ENCODE results near the gene ABTB1.
A peak's percentile ranks its signal among the peaks of the same experiment; 100 is the strongest.
"Not testable (repeated sequence)": the region's sequence is repeated elsewhere in the genome, so short reads cannot be mapped to it uniquely, and the experiment has no call there.

Gene ABTB1

DNA sequence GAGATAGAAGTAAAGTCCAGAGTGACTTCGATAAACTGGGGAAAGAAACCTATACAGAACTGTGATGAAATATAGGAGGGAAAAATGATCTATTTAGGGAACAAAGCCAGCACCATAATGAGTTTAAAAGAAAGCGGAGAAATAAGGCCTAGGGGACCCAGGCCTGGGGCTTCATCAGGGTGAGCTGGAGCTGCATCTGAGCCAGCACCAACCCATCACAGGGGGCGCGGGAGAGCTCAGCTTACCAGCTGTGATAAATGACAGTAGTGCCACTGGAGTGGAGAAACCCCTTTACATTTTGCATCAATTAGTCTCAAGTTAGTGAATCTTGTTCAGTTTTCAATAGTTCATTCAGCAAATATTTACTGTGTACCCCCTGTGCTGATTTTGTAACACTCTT lies 22.5 kb upstream of the ABTB1 start:
- DNase-seq, result no peak

DNA sequence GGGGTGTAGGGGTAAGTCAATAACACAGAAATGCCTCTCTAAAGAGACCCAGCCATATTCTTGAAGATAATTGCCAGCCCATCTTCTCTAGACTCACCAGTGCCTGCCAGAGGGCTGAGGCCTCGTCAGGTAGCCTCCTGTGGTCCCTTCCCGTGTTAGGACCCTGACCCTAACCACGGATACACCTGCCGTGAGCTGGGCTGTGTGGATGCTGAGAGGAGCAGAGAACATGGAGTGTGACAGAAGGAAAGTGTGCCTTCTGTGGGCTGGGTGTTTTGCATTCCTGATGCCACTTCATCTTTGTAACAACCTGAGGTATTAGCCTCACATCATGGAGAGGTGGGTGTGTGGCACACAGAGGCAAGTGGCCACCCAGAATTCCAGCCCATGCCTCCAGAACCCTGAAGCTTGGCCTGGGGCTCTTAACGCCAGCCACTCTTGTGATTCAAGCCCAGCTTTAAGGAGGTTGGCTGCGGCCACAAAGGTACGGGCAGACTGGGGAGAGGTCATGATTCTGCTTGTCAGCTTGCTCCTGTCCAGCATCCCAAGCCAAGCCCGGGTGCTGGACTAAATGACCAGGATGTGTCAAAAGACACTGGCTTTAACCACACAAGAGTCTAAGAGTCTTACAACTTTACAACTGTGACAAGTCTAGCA lies 21.1 kb upstream of the ABTB1 start:
- DNase-seq, result no peak

GRCh38 chr3:127652246-127652995 lies 20.3 kb upstream of the ABTB1 start:
- DNase-seq, result peak; percentile 45

DNA sequence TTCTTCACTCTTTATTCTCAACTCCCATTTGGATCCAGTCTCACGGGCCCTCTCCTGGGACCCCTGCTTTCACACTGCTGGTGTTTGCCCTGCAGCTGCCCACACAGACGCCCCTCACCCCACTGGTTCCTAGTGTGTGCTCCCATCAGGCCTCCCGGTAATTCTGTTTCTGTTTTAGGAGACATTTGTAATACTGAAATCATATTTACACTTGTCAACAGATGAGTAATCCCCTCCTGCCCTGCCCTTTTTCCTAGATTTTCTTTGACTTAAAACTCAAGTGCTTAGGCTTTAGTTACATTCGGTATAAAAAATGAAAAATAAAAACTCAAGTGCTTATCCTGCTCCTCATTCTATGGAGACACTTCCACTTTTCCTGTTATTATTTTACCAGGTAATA lies 18.4 kb upstream of the ABTB1 start:
- no peak for DNase-seq

GRCh38 chr3:127654993-127655392 lies 17.8 kb upstream of the ABTB1 start:
- DNase-seq, result not testable (repeated sequence)

- no peak for DNase-seq
These were observed 17.1 kb upstream of the ABTB1 start for GRCh38 chr3:127655641-127656040.

- no peak for DNase-seq
These were observed 15.8 kb upstream of the ABTB1 start for GRCh38 chr3:127656906-127657305.

DNA sequence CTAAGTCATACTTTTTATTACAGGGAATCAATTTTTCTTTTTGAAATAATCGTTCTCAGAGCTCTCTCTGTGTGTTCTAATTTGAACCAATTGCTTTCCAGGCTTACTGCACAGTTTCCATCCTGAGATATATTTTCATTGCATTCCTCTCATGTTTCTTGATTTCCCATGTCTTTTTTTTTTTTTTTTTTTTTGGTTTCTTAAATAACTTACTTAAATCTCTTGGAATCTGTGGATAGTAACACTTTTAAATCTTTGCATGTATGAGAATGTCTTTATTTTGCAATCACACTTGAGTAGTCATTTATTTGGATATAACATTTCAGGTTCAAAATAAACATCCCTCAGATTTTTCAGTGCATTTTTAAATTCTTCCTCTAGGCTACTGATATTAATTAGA lies 14.5 kb upstream of the ABTB1 start:
- no peak for DNase-seq

GRCh38 chr3:127660621-127661251 lies 12.0 kb upstream of the ABTB1 start:
- DNase-seq, result no peak

DNA sequence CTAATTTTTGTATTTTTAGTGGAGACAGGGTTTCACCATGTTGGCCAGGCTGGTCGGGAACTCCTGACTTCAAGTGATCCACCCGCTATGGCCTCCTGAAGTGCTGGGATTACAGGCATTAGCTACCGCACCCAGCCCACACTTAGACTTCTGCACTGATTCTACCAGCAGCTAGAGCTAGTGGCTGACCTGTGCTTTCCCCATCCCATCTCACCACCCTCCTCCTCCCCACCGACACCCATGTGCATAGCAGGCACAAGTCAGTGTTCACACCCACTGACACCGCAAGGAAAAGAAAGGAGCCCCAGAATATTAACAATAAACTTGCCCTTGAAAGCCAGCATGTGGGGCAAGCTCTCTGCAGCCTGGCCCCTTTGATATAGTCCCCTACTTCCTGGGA lies 11.2 kb upstream of the ABTB1 start:
- no peak for DNase-seq

DNA sequence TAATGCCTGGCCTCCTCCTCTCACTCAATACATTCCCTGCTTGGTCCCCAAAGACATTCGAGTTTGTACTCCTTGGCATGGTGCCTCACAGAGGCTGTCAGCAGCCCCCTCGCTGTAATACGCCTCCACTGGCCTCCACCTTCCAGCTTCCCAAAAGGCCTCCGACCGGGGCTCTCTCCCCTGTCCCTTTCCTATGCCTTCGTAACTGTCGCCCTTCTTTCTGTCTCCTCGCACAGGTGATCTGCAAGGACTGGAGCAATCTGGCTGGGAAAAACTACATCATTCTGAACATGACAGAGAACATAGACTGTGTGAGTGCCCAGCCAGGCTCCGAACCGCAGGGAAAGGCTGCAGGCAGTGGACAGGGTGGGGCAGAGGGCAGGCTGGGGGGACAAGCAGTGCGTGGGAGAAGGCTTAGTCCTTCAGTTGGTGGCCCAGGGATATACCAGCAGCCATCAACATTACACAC lies 10.7 kb upstream of the ABTB1 start:
- no peak for DNase-seq

DNA sequence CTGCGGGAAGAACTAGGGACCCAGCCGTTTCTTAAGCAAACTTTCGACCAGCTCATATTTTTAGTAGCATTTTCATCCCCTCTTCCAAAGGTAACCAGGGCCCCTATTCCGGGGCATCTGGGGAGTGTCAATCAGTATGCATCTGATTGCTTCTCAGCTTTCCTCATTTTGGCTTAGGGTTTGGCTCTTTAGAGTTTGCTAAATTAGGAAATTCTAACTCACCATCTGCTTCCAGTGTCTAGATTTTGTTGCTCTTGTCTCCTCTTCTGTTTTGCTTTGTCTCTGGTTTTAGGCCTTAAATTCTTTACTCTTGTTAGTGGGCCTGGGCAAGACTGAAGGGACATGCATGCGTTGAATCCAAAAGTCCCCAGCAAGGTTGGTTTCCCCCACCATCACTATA lies 9.6 kb upstream of the ABTB1 start:
- DNase-seq, result no peak

GRCh38 chr3:127665165-127665564 lies 7.6 kb upstream of the ABTB1 start:
- DNase-seq, result no peak

GRCh38 chr3:127665586-127665985 lies 7.2 kb upstream of the ABTB1 start:
- DNase-seq, result no peak

GRCh38 chr3:127666676-127667075 lies 6.1 kb upstream of the ABTB1 start:
- DNase-seq, result no peak

DNA sequence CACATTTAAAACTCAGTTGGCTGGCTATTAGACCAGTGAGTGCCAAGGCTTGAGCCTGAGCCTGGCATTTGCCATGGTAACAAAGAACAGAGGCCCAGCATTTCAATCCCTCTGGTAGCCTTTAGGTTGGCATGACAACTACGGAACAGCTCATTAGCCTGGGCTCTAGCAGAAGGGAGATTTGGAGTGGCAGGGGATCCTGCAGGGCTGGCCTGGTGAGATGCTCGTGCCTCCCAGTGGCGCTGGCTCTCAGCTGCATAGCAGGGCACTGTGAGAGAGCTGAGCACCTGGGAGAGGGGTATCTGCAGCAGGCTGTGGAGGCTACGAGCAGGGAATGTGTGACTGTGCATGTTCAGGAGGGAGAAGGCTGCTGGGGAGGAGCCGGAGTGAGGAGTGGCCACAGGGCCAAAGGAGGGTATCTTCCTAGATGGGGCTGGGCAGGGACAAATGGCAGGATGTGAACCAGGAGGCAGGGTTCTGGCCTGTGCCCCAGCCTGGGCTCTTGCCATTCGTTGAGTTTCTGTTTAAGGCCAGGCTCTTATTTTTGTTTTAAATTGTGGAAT lies 5.6 kb upstream of the ABTB1 start:
- no peak for DNase-seq

DNA sequence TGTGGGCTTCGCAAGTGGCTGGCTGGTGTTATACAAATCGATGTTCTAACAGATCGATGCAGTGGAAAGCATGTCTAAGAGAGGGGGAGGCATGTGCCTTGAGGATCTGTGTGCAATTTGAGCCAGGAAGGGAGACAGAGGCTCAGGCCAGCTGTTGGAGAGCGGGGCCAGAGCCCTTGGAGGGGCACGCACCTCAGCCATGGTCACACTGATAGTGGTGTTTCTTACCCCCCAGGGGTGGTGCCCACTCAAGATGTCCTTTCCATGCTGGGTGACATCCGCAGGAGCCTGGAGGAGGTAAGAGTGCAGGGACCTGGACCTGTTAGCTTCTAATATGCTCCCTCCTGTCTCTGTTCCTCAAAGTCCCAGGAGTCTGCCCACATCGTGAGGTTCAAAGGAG lies 3.8 kb upstream of the ABTB1 start:
- DNase-seq, result no peak

DNA sequence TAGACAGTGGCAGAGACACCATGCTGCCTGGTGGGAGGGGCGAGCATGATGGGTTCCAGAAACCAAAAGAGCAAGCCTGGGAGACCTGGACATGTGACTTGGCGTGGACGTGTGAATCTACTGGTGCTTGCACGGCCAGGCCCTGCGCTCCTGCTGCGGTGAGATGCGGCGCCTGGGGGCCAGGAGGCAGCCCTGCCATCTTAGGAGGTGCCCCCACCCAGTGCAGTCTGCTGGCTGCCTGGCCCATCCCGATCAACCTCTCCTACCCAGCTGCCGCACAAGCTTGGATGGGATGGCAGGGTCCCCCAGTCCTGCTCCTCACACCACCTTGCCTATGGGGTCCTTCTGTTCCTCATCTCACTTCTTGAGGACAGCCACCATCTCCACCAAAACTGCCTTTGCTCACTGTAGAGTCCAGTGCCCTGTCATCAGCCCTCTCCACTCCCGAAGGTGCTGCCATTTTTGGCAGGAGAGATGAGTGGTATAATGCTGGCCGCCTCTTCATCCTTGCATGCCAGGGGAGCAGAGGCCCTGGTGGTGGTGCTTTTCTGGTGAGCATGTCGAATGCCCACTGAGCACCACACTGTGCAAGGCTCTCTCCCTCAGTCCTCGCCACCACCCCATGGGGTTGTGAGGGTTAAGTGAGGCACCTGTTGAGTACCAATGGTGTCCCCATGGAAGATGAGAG lies 3.1 kb upstream of the ABTB1 start:
- no peak for DNase-seq

DNA sequence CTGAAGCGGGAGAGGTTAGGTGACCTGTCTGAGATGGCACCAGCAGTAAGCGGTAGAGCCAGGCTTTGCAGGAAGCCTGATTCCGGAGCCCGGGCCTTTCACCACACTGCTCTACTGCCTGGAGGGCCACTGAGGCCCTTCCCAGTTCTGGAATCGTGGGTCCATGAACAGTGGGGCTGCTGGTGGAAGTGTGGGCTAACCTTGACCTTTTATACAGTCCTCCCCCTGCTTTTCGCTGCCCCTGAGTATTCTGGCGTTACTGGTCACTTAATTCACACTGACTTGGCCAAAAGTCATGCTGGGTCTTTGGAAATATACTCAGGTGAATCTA lies 2.6 kb upstream of the ABTB1 start:
- no peak for DNase-seq

- no peak for DNase-seq
These were observed 1.8 kb upstream of the ABTB1 start for GRCh38 chr3:127670761-127671522.

GRCh38 chr3:127671523-127672428 lies 976 bp upstream of the ABTB1 start:
- peak; percentile 44 for DNase-seq
